Measurements from ENCODE around the gene SKAP1. TPM values are rescaled to one million over a fixed set of nuclear protein-coding genes. Genes with fewer than 3 reads are reported as not detected.

Gene SKAP1
- total RNA-seq, 1 donor from 2014 or later, result not detected

GRCh38 chr17:48173191-48173984 lies 256.6 kb downstream of the SKAP1 start:
- Mint-ChIP-seq H3K9me3 (ENCODE audit: unreplicated experiment) (no peaks in the 10 kb centered on the region), H3K4me1 (ENCODE audit: low read depth, unreplicated experiment) (peaks cover 8% of the 10 kb centered on the region), H3K27ac (ENCODE audit: unreplicated experiment) (no peak overlapping the region), H3K36me3 (ENCODE audit: unreplicated experiment) (no peaks in the 10 kb centered on the region), H3K4me3 (ENCODE audit: unreplicated experiment) (no peak overlapping the region), H3K27me3 (ENCODE audit: unreplicated experiment) (no peaks in the 10 kb centered on the region)
- TF ChIP-seq CTCF (IDR thresholded peaks at IDR 0.05; ENCODE audit: partially characterized antibody, unreplicated experiment), result no peak
- DNase-seq, result no peak

GRCh38 chr17:48169926-48170325 lies 260.1 kb downstream of the SKAP1 start:
- peaks cover 2% of the 10 kb centered on the region for H3K4me1 Mint-ChIP-seq (ENCODE audit: low read depth, unreplicated experiment)
- peaks cover under 1% of the 10 kb centered on the region for H3K27me3 Mint-ChIP-seq (ENCODE audit: unreplicated experiment)
- H3K9me3 Mint-ChIP-seq (ENCODE audit: unreplicated experiment), result no peaks in the 10 kb centered on the region
- no peak overlapping the region for H3K27ac Mint-ChIP-seq (ENCODE audit: unreplicated experiment)
- H3K36me3 Mint-ChIP-seq (ENCODE audit: unreplicated experiment), result no peaks in the 10 kb centered on the region
- TF ChIP-seq CTCF (IDR thresholded peaks at IDR 0.05; ENCODE audit: partially characterized antibody, unreplicated experiment), result no peak
- no peak for DNase-seq
- no peak overlapping the region for H3K4me3 Mint-ChIP-seq (ENCODE audit: unreplicated experiment)

GRCh38 chr17:48163809-48164208 lies 266.2 kb downstream of the SKAP1 start:
- H3K27ac Mint-ChIP-seq (ENCODE audit: unreplicated experiment), result no peak overlapping the region
- no peak for TF ChIP-seq CTCF (IDR thresholded peaks at IDR 0.05; ENCODE audit: partially characterized antibody, unreplicated experiment)
- peaks cover 10% of the 10 kb centered on the region for H3K4me1 Mint-ChIP-seq (ENCODE audit: low read depth, unreplicated experiment)
- H3K4me3 Mint-ChIP-seq (ENCODE audit: unreplicated experiment), result no peak overlapping the region
- no peaks in the 10 kb centered on the region for H3K9me3 Mint-ChIP-seq (ENCODE audit: unreplicated experiment)
- no peak for DNase-seq
- H3K27me3 Mint-ChIP-seq (ENCODE audit: unreplicated experiment), result peaks cover 2% of the 10 kb centered on the region
- H3K36me3 Mint-ChIP-seq (ENCODE audit: unreplicated experiment), result no peaks in the 10 kb centered on the region

DNA sequence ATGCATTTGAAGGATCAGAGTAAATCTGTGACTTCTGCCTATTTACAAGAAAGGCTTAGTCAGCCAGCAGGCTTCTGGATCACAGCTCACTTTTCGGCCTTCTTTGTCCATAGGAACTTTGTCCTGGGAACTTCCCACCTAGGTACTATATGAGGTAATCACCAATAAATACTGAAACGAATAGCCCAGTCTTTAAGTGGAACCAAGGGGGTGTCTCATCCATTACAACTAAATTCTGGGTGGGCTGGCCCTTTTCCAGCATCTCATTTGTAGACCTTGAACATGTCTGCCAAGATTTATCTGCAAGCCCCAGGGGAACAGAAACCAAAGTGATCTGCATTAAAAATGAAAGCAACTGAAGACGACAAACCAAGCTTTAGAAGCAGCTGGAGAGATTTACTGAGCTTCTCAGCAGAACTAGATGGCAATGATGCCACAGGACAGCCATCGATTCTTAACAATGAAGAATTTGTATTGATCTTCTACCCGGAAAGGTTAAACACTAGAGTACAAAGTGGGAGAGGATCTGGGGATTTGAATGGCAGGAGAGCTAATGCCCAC lies 267.0 kb downstream of the SKAP1 start:
- H3K27me3 Mint-ChIP-seq (ENCODE audit: unreplicated experiment), result peaks cover 2% of the 10 kb centered on the region
- H3K9me3 Mint-ChIP-seq (ENCODE audit: unreplicated experiment), result no peaks in the 10 kb centered on the region
- TF ChIP-seq CTCF (IDR thresholded peaks at IDR 0.05; ENCODE audit: partially characterized antibody, unreplicated experiment), result no peak
- DNase-seq, result no peak
- H3K4me1 Mint-ChIP-seq (ENCODE audit: low read depth, unreplicated experiment), result peaks cover 10% of the 10 kb centered on the region
- H3K27ac Mint-ChIP-seq (ENCODE audit: unreplicated experiment), result no peak overlapping the region
- no peaks in the 10 kb centered on the region for H3K36me3 Mint-ChIP-seq (ENCODE audit: unreplicated experiment)
- no peak overlapping the region for H3K4me3 Mint-ChIP-seq (ENCODE audit: unreplicated experiment)

GRCh38 chr17:48162306-48162934 lies 267.6 kb downstream of the SKAP1 start:
- peaks cover 2% of the 10 kb centered on the region for H3K27me3 Mint-ChIP-seq (ENCODE audit: unreplicated experiment)
- H3K9me3 Mint-ChIP-seq (ENCODE audit: unreplicated experiment), result no peaks in the 10 kb centered on the region
- no peak for DNase-seq

More at GRCh38 chr17:48162306-48162934, 267.6 kb downstream of the SKAP1 start:
- peaks cover 10% of the 10 kb centered on the region for H3K4me1 Mint-ChIP-seq (ENCODE audit: low read depth, unreplicated experiment)
- H3K27ac Mint-ChIP-seq (ENCODE audit: unreplicated experiment), result no peak overlapping the region
- H3K4me3 Mint-ChIP-seq (ENCODE audit: unreplicated experiment), result no peak overlapping the region
- no peaks in the 10 kb centered on the region for H3K36me3 Mint-ChIP-seq (ENCODE audit: unreplicated experiment)
- no peak for TF ChIP-seq CTCF (IDR thresholded peaks at IDR 0.05; ENCODE audit: partially characterized antibody, unreplicated experiment)
